Measurements from ENCODE around the gene FCRL3.

DNA sequence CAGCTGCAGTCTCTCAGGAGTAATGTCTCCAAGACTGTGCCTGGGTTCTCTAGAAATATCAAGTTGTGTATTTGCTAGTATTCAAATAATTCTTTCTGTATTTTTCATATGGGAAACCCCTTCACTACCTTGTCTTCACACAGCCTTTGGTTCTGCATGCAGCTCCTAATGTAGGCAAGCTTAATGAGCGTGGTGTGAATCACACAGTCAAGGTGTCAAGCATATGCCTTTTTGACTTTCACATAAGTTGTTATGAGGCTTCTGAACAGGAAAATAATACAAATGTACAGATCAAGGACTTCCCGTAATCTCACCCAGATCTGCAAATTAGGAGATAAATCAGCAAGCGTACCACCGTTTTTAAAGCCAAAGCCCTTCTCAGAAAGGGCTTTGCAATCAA, at the start of gene FCRL3:
- TF ChIP-seq EP300 (IDR thresholded peaks at IDR 0.05; ENCODE audit: borderline replicate concordance in 1 of 2, control insufficient read depth in 1 of 2, low read depth in 2 of 2, low read length in 2 of 2) (no peak), CTCF (IDR thresholded peaks at IDR 0.05 in 2 of 3, conservative IDR thresholded peaks at IDR 0.05 in 1 of 3; ENCODE audit: control insufficient read depth in 2 of 3, extremely low read depth in 1 of 3, insufficient read depth in 1 of 3, low read depth in 3 of 3, low read length in 3 of 3) (no peak), POLR2AphosphoS5 (IDR thresholded peaks at IDR 0.05; ENCODE audit: low read length) (no peak), CBX3 (IDR thresholded peaks at IDR 0.05; ENCODE audit: borderline replicate concordance, low read depth) (no peak), ZNF274 (IDR thresholded peaks at IDR 0.05; ENCODE audit: insufficient read depth, insufficient read length) (no peak), SUZ12 (IDR thresholded peaks at IDR 0.05; ENCODE audit: unreplicated experiment) (no peak), YY1 (IDR thresholded peaks at IDR 0.05; ENCODE audit: low read depth, low read length) (no peak), POLR2A (IDR thresholded peaks at IDR 0.05; ENCODE audit: low read depth, low read length) (no peak), MXI1 (IDR thresholded peaks at IDR 0.05; ENCODE audit: low read depth, low read length) (no peak), ZBTB40 (IDR thresholded peaks at IDR 0.05; ENCODE audit: borderline replicate concordance) (no peak), TARDBP (IDR thresholded peaks at IDR 0.05; ENCODE audit: borderline replicate concordance) (no peak), JUNB (IDR thresholded peaks at IDR 0.05) (no peak)
- TF ChIP-seq, protein P1, sequence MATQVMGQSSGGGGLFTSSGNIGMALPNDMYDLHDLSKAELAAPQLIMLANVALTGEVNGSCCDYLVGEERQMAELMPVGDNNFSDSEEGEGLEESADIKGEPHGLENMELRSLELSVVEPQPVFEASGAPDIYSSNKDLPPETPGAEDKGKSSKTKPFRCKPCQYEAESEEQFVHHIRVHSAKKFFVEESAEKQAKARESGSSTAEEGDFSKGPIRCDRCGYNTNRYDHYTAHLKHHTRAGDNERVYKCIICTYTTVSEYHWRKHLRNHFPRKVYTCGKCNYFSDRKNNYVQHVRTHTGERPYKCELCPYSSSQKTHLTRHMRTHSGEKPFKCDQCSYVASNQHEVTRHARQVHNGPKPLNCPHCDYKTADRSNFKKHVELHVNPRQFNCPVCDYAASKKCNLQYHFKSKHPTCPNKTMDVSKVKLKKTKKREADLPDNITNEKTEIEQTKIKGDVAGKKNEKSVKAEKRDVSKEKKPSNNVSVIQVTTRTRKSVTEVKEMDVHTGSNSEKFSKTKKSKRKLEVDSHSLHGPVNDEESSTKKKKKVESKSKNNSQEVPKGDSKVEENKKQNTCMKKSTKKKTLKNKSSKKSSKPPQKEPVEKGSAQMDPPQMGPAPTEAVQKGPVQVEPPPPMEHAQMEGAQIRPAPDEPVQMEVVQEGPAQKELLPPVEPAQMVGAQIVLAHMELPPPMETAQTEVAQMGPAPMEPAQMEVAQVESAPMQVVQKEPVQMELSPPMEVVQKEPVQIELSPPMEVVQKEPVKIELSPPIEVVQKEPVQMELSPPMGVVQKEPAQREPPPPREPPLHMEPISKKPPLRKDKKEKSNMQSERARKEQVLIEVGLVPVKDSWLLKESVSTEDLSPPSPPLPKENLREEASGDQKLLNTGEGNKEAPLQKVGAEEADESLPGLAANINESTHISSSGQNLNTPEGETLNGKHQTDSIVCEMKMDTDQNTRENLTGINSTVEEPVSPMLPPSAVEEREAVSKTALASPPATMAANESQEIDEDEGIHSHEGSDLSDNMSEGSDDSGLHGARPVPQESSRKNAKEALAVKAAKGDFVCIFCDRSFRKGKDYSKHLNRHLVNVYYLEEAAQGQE (IDR thresholded peaks at IDR 0.05; ENCODE audit: low read depth, low read length): no peak
- TF ChIP-seq, protein P2, sequence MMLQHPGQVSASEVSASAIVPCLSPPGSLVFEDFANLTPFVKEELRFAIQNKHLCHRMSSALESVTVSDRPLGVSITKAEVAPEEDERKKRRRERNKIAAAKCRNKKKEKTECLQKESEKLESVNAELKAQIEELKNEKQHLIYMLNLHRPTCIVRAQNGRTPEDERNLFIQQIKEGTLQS (IDR thresholded peaks at IDR 0.05; ENCODE audit: borderline replicate concordance, extremely low read depth, low read depth, low read length): no peak
